ENCODE data around the gene MCC.

The MCC gene

DNA sequence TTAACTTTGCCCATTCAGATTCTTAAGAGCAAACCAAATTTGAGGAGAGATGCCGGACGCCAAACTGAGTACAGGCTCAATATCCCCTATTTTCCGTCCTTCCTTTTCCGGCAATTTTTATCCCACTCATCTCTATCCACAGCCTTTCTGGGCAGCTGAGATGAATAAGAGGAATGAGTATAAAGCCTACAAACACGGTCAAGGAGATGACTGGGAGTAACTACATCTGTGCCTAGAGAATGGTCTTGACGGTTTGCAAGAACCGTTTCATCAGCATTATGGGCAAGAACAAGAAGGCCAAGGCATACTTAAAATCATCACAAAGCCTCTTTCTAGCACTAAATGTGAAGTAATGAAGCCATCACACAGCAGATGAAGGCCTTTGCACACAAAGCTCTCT is 284.3 kb downstream of the MCC start:
- TF ChIP-seq ZC3H10 (CRISPR knock-in tag; IDR thresholded peaks at IDR 0.05) (no peak), RARB (CRISPR knock-in tag; IDR thresholded peaks at IDR 0.05) (no peak), CSDC2 (CRISPR knock-in tag; IDR thresholded peaks at IDR 0.05) (no peak), GLIS3 (CRISPR knock-in tag; IDR thresholded peaks at IDR 0.05) (no peak)
- ATAC-seq, result no peak

DNA sequence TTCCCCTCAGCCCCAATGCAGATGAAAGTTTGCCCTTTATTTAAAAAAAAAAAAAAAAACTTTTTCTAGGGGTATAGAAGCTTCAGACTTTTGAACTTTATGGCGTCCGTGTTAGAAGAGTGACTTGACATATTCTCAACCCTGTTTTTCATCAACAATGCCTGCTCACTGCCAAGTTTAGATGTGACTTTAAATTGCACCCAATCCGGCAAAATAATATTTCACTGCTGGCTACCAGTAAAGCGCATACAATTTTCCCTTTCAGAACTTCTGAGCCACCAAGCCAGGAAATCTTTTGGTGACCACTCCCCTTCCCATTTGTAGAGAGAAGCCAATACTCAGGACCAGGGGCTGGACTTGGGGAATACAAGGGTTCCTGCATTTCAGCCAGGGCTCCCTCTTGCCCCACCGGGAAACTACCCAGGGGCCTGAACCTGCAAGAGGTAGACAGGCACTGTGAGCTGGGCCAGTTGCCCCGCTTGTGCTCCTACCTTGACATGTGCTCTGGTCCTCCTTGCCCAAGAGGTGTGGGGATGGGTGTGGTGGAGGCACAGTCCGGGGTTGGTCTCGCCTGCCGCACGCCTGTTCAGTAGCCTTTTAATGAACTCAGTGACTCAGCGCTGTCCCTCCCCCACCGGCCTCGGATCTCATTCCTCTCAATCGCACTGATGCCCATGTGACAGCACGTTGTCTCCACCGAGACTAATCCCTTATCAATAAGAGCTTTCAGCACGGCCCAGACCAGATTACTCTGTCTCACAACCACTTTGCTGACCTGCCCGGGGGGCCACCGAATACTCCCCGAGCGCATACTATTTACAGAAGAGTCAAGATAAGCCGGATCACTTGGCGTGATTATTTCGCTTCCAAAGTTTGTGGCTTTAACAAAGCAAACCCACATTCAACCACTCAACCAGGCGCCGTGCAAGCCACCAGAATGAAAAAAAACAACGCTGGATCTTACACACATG is 285.2 kb downstream of the MCC start:
- TF ChIP-seq TCF4 (CRISPR knock-in tag; IDR thresholded peaks at IDR 0.05; ENCODE audit: borderline replicate concordance) (0 out of 2 replicates have a peak, but pooled peaks have one; percentile 20), BACH2 (CRISPR knock-in tag; IDR thresholded peaks at IDR 0.05; ENCODE audit: borderline replicate concordance) (no peak), OSR1 (CRISPR knock-in tag; IDR thresholded peaks at IDR 0.05) (no peak), SNAI2 (CRISPR knock-in tag; IDR thresholded peaks at IDR 0.05) (no peak)
- TF ChIP-seq, protein P1, sequence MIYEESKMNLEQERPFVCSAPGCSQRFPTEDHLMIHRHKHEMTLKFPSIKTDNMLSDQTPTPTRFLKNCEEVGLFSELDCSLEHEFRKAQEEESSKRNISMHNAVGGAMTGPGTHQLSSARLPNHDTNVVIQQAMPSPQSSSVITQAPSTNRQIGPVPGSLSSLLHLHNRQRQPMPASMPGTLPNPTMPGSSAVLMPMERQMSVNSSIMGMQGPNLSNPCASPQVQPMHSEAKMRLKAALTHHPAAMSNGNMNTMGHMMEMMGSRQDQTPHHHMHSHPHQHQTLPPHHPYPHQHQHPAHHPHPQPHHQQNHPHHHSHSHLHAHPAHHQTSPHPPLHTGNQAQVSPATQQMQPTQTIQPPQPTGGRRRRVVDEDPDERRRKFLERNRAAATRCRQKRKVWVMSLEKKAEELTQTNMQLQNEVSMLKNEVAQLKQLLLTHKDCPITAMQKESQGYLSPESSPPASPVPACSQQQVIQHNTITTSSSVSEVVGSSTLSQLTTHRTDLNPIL (CRISPR knock-in tag; IDR thresholded peaks at IDR 0.05; ENCODE audit: low read depth), result no peak
- ATAC-seq, result peak; percentile 74

DNA sequence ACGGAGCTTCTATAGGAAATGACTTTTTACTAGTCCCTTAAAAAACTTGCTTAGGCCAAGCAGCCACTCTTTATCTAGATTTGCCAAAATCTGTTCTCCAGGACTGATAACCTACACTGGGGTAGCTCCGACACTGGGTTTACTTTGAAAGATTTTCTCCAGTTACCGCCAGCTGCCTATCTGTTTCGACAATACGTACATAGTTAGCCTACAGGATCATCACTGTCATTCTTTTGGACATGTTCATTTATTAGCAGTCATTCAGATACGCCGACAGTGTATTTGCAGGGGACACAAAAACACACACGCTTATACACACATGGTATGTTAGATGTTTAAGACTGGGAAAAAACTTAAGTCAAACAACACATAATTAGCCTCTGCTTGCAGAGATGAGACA is 286.0 kb downstream of the MCC start:
- ATAC-seq, result no peak
- TF ChIP-seq, protein P2, sequence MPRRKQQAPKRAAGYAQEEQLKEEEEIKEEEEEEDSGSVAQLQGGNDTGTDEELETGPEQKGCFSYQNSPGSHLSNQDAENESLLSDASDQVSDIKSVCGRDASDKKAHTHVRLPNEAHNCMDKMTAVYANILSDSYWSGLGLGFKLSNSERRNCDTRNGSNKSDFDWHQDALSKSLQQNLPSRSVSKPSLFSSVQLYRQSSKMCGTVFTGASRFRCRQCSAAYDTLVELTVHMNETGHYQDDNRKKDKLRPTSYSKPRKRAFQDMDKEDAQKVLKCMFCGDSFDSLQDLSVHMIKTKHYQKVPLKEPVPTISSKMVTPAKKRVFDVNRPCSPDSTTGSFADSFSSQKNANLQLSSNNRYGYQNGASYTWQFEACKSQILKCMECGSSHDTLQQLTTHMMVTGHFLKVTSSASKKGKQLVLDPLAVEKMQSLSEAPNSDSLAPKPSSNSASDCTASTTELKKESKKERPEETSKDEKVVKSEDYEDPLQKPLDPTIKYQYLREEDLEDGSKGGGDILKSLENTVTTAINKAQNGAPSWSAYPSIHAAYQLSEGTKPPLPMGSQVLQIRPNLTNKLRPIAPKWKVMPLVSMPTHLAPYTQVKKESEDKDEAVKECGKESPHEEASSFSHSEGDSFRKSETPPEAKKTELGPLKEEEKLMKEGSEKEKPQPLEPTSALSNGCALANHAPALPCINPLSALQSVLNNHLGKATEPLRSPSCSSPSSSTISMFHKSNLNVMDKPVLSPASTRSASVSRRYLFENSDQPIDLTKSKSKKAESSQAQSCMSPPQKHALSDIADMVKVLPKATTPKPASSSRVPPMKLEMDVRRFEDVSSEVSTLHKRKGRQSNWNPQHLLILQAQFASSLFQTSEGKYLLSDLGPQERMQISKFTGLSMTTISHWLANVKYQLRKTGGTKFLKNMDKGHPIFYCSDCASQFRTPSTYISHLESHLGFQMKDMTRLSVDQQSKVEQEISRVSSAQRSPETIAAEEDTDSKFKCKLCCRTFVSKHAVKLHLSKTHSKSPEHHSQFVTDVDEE (CRISPR knock-in tag; IDR thresholded peaks at IDR 0.05), result no peak
- no peak for TF ChIP-seq ZNF70 (CRISPR knock-in tag; IDR thresholded peaks at IDR 0.05)

- ATAC-seq, result no peak
- TF ChIP-seq, protein P1 (CRISPR knock-in tag; IDR thresholded peaks at IDR 0.05; ENCODE audit: low read depth), result no peak
- TF ChIP-seq ZC3H10 (CRISPR knock-in tag; IDR thresholded peaks at IDR 0.05) (no peak), ESRRG (CRISPR knock-in tag; IDR thresholded peaks at IDR 0.05) (no peak), ISL1 (CRISPR knock-in tag; IDR thresholded peaks at IDR 0.05) (no peak), ZNF8 (CRISPR knock-in tag; IDR thresholded peaks at IDR 0.05) (no peak), GLIS3 (CRISPR knock-in tag; IDR thresholded peaks at IDR 0.05) (no peak), OSR1 (CRISPR knock-in tag; IDR thresholded peaks at IDR 0.05) (no peak), POU6F1 (CRISPR knock-in tag; IDR thresholded peaks at IDR 0.05; ENCODE audit: borderline replicate concordance, low read depth) (no peak), PPARA (CRISPR knock-in tag; IDR thresholded peaks at IDR 0.05; ENCODE audit: borderline replicate concordance) (no peak), TOX (CRISPR knock-in tag; IDR thresholded peaks at IDR 0.05; ENCODE audit: borderline replicate concordance) (no peak), ARNTL (CRISPR knock-in tag; IDR thresholded peaks at IDR 0.05; ENCODE audit: borderline replicate concordance, low read depth) (no peak), ZFP30 (CRISPR knock-in tag; IDR thresholded peaks at IDR 0.05) (no peak), PATZ1 (CRISPR knock-in tag; IDR thresholded peaks at IDR 0.05; ENCODE audit: borderline replicate concordance) (no peak), ZNF565 (CRISPR knock-in tag; conservative IDR thresholded peaks at IDR 0.05; ENCODE audit: low read depth) (no peak), TCF4 (CRISPR knock-in tag; IDR thresholded peaks at IDR 0.05; ENCODE audit: borderline replicate concordance) (no peak), SNAI2 (CRISPR knock-in tag; IDR thresholded peaks at IDR 0.05) (no peak)
- TF ChIP-seq, protein P3, sequence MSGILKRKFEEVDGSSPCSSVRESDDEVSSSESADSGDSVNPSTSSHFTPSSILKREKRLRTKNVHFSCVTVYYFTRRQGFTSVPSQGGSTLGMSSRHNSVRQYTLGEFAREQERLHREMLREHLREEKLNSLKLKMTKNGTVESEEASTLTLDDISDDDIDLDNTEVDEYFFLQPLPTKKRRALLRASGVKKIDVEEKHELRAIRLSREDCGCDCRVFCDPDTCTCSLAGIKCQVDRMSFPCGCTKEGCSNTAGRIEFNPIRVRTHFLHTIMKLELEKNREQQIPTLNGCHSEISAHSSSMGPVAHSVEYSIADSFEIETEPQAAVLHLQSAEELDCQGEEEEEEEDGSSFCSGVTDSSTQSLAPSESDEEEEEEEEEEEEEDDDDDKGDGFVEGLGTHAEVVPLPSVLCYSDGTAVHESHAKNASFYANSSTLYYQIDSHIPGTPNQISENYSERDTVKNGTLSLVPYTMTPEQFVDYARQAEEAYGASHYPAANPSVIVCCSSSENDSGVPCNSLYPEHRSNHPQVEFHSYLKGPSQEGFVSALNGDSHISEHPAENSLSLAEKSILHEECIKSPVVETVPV (CRISPR knock-in tag; IDR thresholded peaks at IDR 0.05), result no peak
- TF ChIP-seq, protein P2 (CRISPR knock-in tag; IDR thresholded peaks at IDR 0.05), result no peak
Measured at GRCh38 chr5:113201715-113202114, 286.5 kb downstream of the MCC start.
